ENCODE data around the gene ACYP1.

Gene ACYP1

DNA sequence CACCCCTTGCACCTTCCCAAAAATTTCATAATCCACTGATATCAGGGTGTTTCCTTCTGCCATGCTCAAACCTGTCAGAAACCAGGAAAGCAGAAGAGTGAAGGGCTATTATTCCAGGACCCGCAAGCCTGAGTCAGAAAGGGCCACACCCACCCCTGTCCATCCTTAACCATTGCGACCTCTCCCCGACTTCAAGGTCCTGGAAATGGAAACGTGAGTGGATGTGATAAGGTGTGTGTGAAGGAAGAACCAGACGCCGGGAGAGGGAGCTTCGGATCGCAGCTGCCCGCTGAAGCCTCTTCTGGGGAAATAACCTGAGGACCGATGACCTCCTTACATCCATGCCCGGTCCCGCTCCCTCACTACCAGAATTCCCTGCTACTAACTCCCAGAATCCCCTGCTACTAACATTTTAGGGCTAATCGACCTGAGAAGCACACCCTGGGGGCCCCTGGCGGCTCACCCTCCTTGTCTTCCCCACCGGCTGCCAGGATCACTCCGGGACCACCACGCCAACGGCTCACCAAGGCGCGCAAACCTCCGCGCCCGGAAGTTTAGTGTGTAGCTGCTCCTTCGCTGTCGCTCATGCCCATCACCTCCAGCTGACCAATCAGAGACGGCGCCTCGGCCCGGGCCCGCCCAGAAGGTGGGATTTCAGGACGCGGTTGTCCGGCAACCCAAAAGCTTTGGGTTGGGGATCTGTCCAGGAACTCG lies at the start of gene ACYP1:
TSS of gene ACYP1 (minus strand) at position 534 of the 714 bp plus-strand sequence. CDS start at position 63, 471 bp downstream.
- peak; percentile 66 for DNase-seq

- DNase-seq = no peak
These were observed 46.1 kb upstream of the ACYP1 start for GRCh38 chr14:75109877-75110276.

GRCh38 chr14:75107186-75107585 lies 43.4 kb upstream of the ACYP1 start:
- DNase-seq = no peak

DNA sequence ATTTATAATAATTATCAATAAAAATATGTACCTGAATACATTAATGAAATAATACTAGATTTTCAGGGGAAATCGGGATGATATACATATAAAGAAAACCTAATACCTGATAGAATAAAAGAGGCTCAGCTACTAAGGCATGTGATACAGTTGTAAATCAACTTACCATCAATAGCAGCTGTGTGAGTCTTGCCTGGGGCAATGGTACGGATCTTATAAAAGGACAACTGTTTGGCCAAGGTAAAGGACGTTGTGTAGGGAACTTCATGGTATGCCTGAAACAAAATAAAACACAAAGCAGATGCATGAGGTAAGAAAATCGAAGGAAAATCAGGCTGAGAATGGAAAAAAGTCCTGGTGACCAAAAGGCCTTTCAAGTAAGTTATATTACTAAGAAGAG lies 37.7 kb upstream of the ACYP1 start:
- DNase-seq = no peak

DNA sequence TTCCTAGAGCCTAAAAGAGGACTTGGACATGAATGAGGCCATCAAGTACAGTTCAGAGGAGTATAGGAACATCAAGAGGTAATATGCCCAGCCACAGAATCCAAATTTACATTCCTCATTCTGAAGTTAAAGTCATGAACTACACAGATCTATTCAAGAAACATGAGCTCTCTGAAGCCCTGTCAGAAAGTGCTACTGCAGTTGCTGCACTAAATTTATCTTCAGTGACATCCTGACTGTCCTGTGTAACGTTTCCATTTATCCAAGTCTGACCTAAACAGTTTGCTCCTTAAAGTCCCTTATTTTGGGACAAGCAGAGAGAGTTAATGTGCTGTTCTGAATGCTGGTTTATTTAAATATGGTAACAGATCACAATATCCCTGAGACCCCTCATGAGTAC lies 34.9 kb upstream of the ACYP1 start:
- no peak for DNase-seq

GRCh38 chr14:75098212-75098611 lies 34.4 kb upstream of the ACYP1 start:
- DNase-seq = no peak

DNA sequence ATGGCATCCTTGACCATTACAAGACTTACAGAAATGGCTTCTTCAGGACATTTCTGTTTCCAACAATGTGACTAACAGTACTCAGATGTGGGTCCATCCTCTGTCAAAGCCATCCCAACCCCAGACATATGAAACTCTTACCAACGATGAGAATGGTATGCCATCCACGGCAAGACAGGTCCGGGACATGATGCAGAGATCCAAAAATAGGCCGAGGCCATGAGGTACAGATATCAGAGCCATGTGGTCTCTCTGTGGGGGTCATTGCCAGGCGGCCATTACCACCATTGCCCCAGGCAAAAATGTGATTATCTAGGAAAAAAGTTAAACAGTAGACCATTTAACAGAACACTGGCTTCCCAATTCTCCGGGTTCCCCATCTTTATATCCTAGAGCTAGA lies 33.1 kb upstream of the ACYP1 start:
- no peak for DNase-seq

DNA sequence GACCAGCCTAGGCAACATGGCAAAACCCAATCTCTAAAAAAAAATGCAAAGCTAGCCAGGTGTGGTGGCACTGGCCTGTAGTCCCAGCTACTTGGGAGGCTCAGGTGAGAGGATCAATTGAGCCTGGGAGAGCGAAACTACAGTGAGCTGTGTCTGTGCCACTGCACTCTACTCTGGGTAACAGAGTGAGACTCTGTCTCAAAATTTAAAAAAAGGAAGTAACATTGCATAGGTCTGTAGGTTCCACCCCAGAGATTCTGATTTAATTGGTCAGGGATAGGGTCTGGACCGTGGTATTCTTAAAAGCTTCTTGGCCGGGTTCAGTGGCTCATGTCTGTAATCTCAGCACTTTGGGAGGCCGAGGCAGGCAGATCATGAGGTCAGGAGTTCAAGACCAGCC lies 31.9 kb upstream of the ACYP1 start:
- DNase-seq = no peak

DNA sequence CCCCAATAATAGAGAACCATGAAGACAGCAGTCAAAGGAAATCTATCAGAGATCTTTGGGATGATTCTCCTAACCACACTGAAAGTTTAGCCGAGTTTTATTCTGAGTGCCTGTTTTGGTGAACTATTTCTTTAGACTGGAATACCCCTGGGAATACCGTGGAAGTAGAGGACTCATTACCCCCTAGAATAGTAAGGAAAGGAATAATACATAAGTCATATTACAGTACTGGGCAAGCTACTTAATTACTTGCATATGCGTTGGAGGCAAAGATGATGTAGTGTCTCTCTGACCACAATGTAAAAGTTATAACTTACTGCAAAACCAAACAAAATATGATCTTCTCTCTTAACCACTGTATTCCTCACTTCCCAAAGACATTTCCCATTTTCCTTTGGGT lies 31.1 kb upstream of the ACYP1 start:
- DNase-seq = no peak

DNA sequence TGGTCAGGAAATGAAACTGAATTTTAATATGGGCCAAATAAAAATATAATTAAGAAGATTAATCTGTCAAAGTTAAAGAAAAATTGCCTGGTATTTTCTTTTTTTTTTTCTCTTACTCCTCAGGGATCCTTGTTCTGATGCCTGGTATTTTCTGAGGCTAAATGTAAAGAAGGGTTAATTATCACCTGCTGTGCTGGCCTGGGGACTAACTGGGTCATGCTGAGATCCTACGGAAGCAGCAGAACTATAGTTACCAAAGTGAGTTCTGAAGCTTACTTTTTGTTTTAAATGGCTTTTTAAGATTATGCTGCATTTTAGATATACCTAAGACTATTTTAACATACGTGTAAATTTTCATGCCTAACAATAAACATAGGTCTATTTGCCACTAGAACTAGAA lies 28.9 kb upstream of the ACYP1 start:
- no peak for DNase-seq

GRCh38 chr14:75091251-75091650 lies 27.4 kb upstream of the ACYP1 start:
- no peak for DNase-seq

- no peak for DNase-seq
These were observed 26.5 kb upstream of the ACYP1 start for GRCh38 chr14:75090353-75090752.

- no peak for DNase-seq
These were observed 24.9 kb upstream of the ACYP1 start for GRCh38 chr14:75088566-75089373.

DNA sequence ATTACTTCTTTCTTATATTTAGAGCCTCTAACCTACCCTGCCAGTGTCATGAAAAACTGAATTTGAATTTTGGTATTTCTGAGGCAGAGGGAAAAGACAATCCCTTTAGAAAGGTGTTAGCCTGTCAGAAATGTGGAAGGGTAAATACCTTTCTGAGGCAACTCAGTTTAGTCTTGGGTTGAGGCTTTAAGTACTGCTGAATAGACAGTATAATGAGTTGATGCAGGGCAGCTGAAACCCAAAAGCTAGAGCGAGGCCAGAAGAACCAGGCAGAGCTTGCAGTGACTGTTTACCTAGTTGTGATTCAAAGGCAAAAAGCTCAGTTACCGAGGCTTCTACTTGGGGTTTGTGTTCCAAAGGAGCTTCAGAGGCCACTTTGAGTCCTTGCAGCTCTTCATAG lies 24.3 kb upstream of the ACYP1 start:
- no peak for DNase-seq

DNA sequence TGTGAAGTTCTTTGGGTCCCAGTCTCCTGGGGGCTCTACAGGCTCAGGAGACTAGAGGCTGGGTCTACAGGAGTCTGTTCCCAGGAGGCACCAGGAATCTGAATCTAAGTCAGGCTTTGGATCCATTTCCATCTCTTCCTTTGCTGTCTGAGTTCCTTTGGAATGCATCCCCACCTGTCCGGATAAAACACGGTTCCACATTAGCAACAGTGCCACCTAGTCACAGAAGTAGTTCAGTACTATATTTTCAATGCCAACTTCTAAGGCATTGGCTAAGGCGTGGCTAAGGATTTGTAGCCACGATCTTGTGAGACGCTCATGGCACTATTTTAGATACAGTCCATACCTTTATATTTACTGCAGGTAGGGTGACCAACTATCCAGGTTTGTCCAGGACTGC lies 20.7 kb upstream of the ACYP1 start:
- DNase-seq = no peak

- DNase-seq = no peak
These were observed 19.4 kb upstream of the ACYP1 start for GRCh38 chr14:75083271-75083670.

GRCh38 chr14:75081660-75082229 lies 17.9 kb upstream of the ACYP1 start:
- DNase-seq = no peak

DNA sequence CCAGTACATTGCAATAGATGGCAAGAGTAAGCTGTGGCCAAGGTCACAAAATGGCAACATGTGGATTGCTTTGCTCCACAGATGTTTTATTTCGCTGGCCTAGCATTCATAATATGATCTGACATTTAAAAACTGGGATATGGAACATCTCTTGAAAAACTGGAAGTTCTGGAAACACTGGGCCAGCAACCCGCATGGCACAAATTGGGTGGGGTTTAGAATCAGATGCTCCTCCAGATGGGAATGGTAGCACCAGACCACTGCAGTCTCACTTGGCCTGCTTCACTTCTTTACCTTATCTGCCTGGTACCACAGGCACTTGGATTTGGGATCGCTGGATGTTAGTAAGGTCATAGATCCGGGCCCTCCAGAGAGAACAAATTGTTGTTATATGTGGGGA lies 15.7 kb upstream of the ACYP1 start:
- no peak for DNase-seq

DNA sequence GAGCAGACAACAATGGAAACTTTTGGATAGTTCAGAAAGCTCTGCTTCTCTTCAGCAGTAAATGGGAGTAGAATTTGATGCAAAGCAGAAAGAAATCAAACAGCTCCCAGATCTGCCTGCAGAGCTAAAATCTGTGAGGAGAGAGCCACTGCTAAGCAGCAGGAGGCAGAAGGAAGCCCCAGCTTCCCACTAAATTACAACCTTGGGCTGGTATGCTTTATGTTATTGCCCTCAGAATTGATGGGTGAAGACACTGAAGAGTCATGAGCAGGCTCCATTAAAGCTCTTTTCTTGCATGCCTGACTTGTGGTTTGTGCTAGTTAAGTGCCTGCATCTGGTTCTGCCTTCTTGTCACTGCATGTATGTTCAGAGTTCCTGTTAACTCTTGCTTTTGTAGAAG lies 14.0 kb upstream of the ACYP1 start:
- no peak for DNase-seq

DNA sequence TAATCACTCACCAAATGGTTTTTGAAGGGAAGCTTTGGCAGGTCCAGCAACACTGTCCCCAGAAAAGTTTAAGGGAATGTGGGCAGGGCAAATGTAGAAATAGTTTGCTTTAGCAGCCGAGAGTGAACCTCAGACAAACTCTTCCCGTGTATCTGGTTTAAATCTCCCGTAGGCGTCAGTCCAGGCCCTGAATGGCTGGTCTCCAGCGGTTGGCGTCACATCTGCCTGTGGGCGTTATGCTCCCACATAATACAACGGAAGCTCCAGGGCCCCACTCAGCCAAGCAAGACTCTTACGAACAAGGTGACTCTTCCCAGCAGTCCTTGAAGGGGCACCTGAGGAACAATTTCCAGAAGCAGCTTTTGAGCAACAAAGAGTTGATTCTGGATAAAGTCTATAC lies 6.6 kb upstream of the ACYP1 start:
- DNase-seq = no peak

DNA sequence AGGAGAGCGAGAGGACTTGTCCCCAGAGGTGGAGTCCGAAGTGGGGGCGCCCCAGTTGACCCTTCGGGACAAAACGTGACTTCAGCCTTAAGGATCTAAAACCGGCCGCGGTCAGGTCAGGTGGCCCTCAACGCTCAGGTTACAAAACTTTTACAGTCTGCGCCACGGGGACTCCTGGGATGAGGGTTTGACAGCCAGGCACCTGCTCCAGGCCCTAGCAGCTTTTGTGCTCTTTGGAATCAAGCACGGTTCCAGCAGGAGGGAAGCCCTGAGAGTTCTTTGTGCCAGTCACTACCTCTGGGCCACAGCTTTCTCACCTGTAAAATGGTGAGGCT lies 6.0 kb upstream of the ACYP1 start:
- DNase-seq = no peak

- DNase-seq = no peak
These were observed 5.4 kb upstream of the ACYP1 start, which contains the start of gene ZC2HC1C for GRCh38 chr14:75069121-75069810. ZC2HC1C (plus strand) TSS chr14:75069641; CDS start chr14:75070574, 933 bp downstream.

DNA sequence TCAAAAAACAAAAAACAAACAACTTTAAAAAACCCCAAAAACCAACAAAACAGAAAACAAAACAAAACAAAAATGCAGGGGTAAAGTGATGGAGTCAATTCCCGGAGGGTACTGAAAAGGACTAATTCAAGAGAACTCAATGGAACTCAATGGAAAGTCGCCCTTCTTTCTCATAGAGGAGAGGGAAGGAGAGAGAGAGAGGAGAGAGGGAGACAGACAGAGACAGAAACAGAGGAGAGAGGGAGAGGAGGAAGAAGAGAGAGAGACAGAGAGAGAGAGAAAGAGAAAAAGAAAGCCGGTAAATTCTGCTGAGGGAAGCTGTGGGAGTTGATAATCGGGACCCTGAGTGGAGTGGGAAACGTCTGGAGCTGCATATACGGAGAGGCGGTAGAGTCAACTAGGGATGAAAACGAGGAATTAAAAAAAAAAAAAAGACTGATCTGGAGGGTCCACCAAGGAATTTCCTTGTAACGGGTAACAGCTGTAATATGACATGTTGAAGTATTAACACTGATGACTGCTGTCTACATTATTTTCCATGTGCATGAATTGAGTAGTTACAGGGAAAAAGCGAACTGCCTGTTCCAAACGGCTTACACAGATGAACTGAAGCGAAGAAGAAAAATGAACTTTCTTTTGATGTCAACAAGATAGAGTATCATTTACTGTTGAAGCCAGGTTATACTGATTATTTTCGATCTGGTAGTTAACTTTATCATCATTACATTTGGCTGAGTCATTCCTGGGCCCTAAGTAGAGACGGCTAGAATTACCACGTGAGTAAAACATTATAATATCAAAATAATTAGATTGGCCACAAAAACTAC lies 4.7 kb upstream of the ACYP1 start:
- DNase-seq = no peak
